Loucy (cell line): Measurements from ENCODE around the gene DHFR2.

Experiments used
- H2AFZ ChIP-seq: fragments of 200-600 bp; sonication (generic); 2 replicates; pipeline ENCODE4 v1.6.0; 2016; ENCODE audit warnings: antibody characterized with exemption, mild to moderate bottlenecking, low read length, moderate library complexity
- H3F3A ChIP-seq: fragments of 200-600 bp; 2 replicates; pipeline ENCODE4 v1.6.0; 2016; ENCODE audit warnings: antibody characterized with exemption, low read depth, mild to moderate bottlenecking
- H3K27me3 ChIP-seq: fragments of 200-600 bp; sonication (generic); 2 replicates; pipeline ENCODE4 v1.6.1; 2014; ENCODE audit warnings: low read length, mild to moderate bottlenecking; ENCODE audit not compliant: insufficient read depth, poor library complexity, severe bottlenecking
- H3K36me3 ChIP-seq: fragments of 200-600 bp; sonication (generic); 2 replicates; pipeline ENCODE4 v1.6.1; 2016; ENCODE audit warnings: low read length; ENCODE audit not compliant: insufficient read depth
- H3K4me1 ChIP-seq: fragments of 200-600 bp; sonication (generic); 2 replicates; pipeline ENCODE4 v1.5.1; 2014; ENCODE audit warnings: low read length, mild to moderate bottlenecking; ENCODE audit not compliant: insufficient read depth, poor library complexity, severe bottlenecking
- H3K4me2 ChIP-seq: fragments of 200-600 bp; sonication (generic); 2 replicates; pipeline ENCODE4 v1.6.0; 2014; ENCODE audit warnings: antibody characterized with exemption, low read length, low read depth, mild to moderate bottlenecking; ENCODE audit not compliant: poor library complexity, severe bottlenecking
- H3K4me3 ChIP-seq: fragments of 200-600 bp; sonication (generic); 2 replicates; pipeline ENCODE4 v1.5.1; 2014; ENCODE audit warnings: low read length, mild to moderate bottlenecking, mixed read lengths; ENCODE audit not compliant: poor library complexity, severe bottlenecking
- H3K79me2 ChIP-seq: fragments of 200-600 bp; sonication (generic); 2 replicates; pipeline ENCODE4 v1.6.1; 2014; ENCODE audit warnings: low read length; ENCODE audit not compliant: insufficient read depth
- H3K9ac ChIP-seq: fragments of 200-600 bp; sonication (generic); 2 replicates; pipeline ENCODE4 v1.6.0; 2014; ENCODE audit warnings: mild to moderate bottlenecking, low read depth, low read length, moderate library complexity; ENCODE audit not compliant: poor library complexity, severe bottlenecking
- H3K9me2 ChIP-seq: fragments of 200-600 bp; sonication (generic); replicated peaks from 2 replicates; pipeline ENCODE4 v1.6.1; 2016; ENCODE audit warnings: low read depth, low read length, mixed read lengths
- H3K9me3 ChIP-seq: fragments of 200-600 bp; sonication (generic); 2 replicates; pipeline ENCODE4 v1.6.1; 2014; ENCODE audit warnings: mild to moderate bottlenecking, antibody characterized with exemption, low read length, low read depth; ENCODE audit not compliant: insufficient read depth
- H4K20me1 ChIP-seq: fragments of 200-600 bp; sonication (generic); 2 replicates; pipeline ENCODE4 v1.6.0; 2014; ENCODE audit warnings: antibody characterized with exemption, low read length, mild to moderate bottlenecking; ENCODE audit not compliant: insufficient read depth, poor library complexity, severe bottlenecking
- EZH2phosphoT487 ChIP-seq: fragments of 200-600 bp; IDR thresholded peaks from 2 replicates; pipeline ENCODE4 v1.6.1; 2018; ENCODE audit warnings: antibody characterized with exemption, mild to moderate bottlenecking, moderate library complexity, borderline replicate concordance
- TF ChIP-seq, protein P1 (sequence below): fragments of 200-600 bp; sonication (generic); conservative IDR thresholded peaks from 2 replicates; pipeline ENCODE4 v1.5.1; 2014; ENCODE audit warnings: mild to moderate bottlenecking, antibody characterized with exemption, low read length

DHFR2 gene

DNA sequence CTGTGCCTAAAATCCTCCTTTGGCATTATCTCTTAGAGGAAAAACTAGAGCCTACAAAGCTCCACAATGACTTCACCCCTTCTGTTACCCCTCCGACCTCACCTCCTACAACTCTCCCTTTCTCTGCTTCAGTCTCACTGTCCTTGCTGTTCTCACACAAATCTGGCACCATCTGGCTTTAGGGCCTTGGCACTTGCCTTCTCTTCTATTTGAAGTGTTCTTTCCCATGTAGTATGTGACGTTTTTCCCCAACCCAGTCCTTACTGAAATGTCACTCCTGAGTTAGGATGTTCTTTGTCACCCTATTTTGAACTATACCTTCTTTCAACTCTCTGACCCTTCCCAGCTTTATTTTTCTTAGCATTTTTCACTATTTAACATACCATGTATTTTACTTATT is 43.1 kb downstream of the DHFR2 start:
- Histone ChIP-seq H3K9ac (no peak overlapping the region), H3K9me3 (no peaks in the 10 kb centered on the region), H2AFZ (no peak overlapping the region), H3K4me2 (no peak overlapping the region), H3K79me2 (no peaks in the 10 kb centered on the region), H3K4me3 (no peak overlapping the region), H3K36me3 (no peaks in the 10 kb centered on the region), H3K9me2 (no peaks in the 10 kb centered on the region), H4K20me1 (no peaks in the 10 kb centered on the region), H3K27me3 (no peaks in the 10 kb centered on the region), H3F3A (no peaks in the 10 kb centered on the region), H3K4me1 (peaks cover 3% of the 10 kb centered on the region)
- TF ChIP-seq EZH2phosphoT487 = no peak
- TF ChIP-seq, protein P1, sequence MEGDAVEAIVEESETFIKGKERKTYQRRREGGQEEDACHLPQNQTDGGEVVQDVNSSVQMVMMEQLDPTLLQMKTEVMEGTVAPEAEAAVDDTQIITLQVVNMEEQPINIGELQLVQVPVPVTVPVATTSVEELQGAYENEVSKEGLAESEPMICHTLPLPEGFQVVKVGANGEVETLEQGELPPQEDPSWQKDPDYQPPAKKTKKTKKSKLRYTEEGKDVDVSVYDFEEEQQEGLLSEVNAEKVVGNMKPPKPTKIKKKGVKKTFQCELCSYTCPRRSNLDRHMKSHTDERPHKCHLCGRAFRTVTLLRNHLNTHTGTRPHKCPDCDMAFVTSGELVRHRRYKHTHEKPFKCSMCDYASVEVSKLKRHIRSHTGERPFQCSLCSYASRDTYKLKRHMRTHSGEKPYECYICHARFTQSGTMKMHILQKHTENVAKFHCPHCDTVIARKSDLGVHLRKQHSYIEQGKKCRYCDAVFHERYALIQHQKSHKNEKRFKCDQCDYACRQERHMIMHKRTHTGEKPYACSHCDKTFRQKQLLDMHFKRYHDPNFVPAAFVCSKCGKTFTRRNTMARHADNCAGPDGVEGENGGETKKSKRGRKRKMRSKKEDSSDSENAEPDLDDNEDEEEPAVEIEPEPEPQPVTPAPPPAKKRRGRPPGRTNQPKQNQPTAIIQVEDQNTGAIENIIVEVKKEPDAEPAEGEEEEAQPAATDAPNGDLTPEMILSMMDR = no peak

DNA sequence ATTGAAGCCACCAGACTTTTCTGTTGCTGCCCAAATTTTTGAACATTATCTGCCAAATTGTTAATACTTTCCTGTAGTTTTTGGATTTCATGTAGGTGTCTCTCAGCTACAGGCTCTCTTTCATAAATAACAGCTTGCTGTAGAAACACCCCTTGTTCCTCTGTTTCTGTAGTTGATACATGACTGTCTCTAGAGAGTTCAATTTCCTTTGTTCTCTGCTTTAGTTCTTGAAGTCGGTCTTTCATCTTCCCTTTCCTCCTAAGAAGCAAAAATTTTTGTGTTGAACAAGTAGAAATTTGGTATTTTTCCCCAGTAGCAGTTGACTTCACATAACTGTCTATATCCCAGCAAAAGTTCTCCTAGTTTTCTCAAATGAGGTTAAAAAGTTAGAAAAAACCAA is 47.7 kb downstream of the DHFR2 start:
- H3F3A ChIP-seq = no peaks in the 10 kb centered on the region
- H3K36me3 ChIP-seq = no peaks in the 10 kb centered on the region
- H2AFZ ChIP-seq = no peak overlapping the region
- H4K20me1 ChIP-seq = no peaks in the 10 kb centered on the region
- H3K4me1 ChIP-seq = peaks cover 3% of the 10 kb centered on the region
- no peak for TF ChIP-seq EZH2phosphoT487
- TF ChIP-seq, protein P1 = no peak
- no peaks in the 10 kb centered on the region for H3K9me3 ChIP-seq
- no peaks in the 10 kb centered on the region for H3K27me3 ChIP-seq
- H3K9ac ChIP-seq = no peak overlapping the region
- H3K4me3 ChIP-seq = no peak overlapping the region
- H3K9me2 ChIP-seq = no peaks in the 10 kb centered on the region
- no peaks in the 10 kb centered on the region for H3K79me2 ChIP-seq
- H3K4me2 ChIP-seq = no peak overlapping the region

DNA sequence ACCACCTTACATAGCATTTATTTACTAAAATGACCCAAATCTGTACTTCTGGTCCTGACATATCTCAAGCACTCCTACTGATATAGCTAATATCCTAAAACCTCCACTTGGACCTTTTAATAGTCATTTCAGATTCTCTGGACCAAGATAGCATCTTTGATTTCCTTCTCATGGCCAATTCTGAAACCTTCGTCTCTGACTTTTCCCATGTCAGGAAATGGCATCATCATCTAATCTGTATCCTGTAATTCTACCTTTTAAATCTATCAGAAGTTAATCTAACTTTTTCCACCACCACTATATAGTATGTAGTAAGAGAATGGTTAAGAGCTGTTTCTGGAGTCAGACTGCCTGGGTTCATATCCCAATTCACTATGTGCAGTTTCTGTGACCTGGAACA is 50.5 kb downstream of the DHFR2 start:
- Histone ChIP-seq H3K9me3 (no peaks in the 10 kb centered on the region), H3K79me2 (no peaks in the 10 kb centered on the region), H2AFZ (no peak overlapping the region), H3F3A (no peaks in the 10 kb centered on the region), H3K36me3 (peaks cover 2% of the 10 kb centered on the region; the same call in 1 of the 2 replicates), H3K9me2 (no peaks in the 10 kb centered on the region), H3K4me1 (peaks cover 3% of the 10 kb centered on the region), H3K4me3 (no peak overlapping the region), H3K9ac (no peak overlapping the region), H4K20me1 (no peaks in the 10 kb centered on the region), H3K27me3 (no peaks in the 10 kb centered on the region), H3K4me2 (no peak overlapping the region)
- no peak for TF ChIP-seq EZH2phosphoT487
- TF ChIP-seq, protein P1 = no peak
